Calu3 (cell line): ENCODE measurements around the gene RAD50. TPM values are rescaled to one million over a fixed set of nuclear protein-coding genes. Genes with fewer than 3 reads are reported as not detected.
A peak's percentile ranks its signal among the peaks of the same experiment; 100 is the strongest.

Source experiments
- BruUV-seq: library from RNA; stranded (reverse); fragments of 400-500 nt; replicated peaks from 2 replicates; lab custom pipeline; 2021; lab: Mats Ljungman, UMichigan
- CTCF ChIA-PET: fragments of 300-600 bp; sonication (Branson Sonifier 250); formaldehyde crosslinking; loops from one replicate; lab custom pipeline; 2022; ENCODE audit warnings: antibody characterized with exemption; lab: Charles Lee
- DNase-seq: peaks from one replicate; pipeline ENCODE4 v3.0.0; 2022
- H3K27ac Mint-ChIP-seq: one replicate; pipeline ENCODE4 v1.8.0; 2022; ENCODE audit warnings: mixed read lengths; ENCODE audit not compliant: unreplicated experiment
- H3K27me3 Mint-ChIP-seq: one replicate; pipeline ENCODE4 v1.8.0; 2022; ENCODE audit warnings: mixed read lengths; ENCODE audit not compliant: unreplicated experiment
- H3K36me3 Mint-ChIP-seq: one replicate; pipeline ENCODE4 v1.8.0; 2022; ENCODE audit warnings: mild to moderate bottlenecking, moderate library complexity, mixed read lengths; ENCODE audit not compliant: insufficient read depth, unreplicated experiment
- H3K4me1 Mint-ChIP-seq: one replicate; pipeline ENCODE4 v1.8.0; 2022; ENCODE audit warnings: mild to moderate bottlenecking, low read depth, mixed read lengths; ENCODE audit not compliant: unreplicated experiment
- H3K4me3 Mint-ChIP-seq: one replicate; pipeline ENCODE4 v1.8.0; 2022; ENCODE audit warnings: mild to moderate bottlenecking, low read depth, moderate library complexity, mixed read lengths; ENCODE audit not compliant: unreplicated experiment
- H3K9me3 Mint-ChIP-seq: one replicate; pipeline ENCODE4 v1.8.0; 2022; ENCODE audit warnings: low read depth, mixed read lengths; ENCODE audit not compliant: unreplicated experiment
- CTCF ChIP-seq: fragments of 200-600 bp; IDR thresholded peaks from one replicate; pipeline ENCODE4 v1.8.0; 2022; ENCODE audit warnings: antibody characterized with exemption; ENCODE audit not compliant: unreplicated experiment
- intact Hi-C: fragments of 100-400 bp; cut with micrococcal nuclease; formaldehyde crosslinking; loops from one replicate; pipeline ENCODE4 v1.10.0; 2022; ENCODE audit not compliant: unreplicated experiment
- total RNA-seq: library from RNA; stranded (reverse); gene quantifications from 2 replicates; pipeline ENCODE4 v1.2.3, GENCODE V29; 2022

Gene RAD50
- total RNA-seq, 1 experiment from 2014 or later = 35.9 TPM

GRCh38 chr5:132586063-132586462 is 29.3 kb downstream of the RAD50 start:
- H3K36me3 Mint-ChIP-seq = peaks cover 9% of the 10 kb centered on the region
- DNase-seq = no peak
- no peak overlapping the region for H3K27ac Mint-ChIP-seq
- H3K9me3 Mint-ChIP-seq = no peaks in the 10 kb centered on the region
- H3K4me1 Mint-ChIP-seq = no peaks in the 10 kb centered on the region
- CTCF ChIA-PET = no interaction called here
- TF ChIP-seq CTCF = no peak
- intact Hi-C loops = loop anchor here (10.0 kb wide), 1 partner anchor 239 kb away; no protein-coding TSS in a partner anchor
- no TSS peak for BruUV-seq
- no peak overlapping the region for H3K4me3 Mint-ChIP-seq
- no peaks in the 10 kb centered on the region for H3K27me3 Mint-ChIP-seq

GRCh38 chr5:132589467-132589866 is 32.7 kb downstream of the RAD50 start:
- no peak for TF ChIP-seq CTCF
- Mint-ChIP-seq H3K27ac (no peak overlapping the region), H3K9me3 (no peaks in the 10 kb centered on the region), H3K36me3 (peaks cover 9% of the 10 kb centered on the region), H3K27me3 (no peaks in the 10 kb centered on the region), H3K4me1 (peaks cover 14% of the 10 kb centered on the region), H3K4me3 (no peak overlapping the region)
- DNase-seq = no peak
- intact Hi-C loops = loop anchor here (10.0 kb wide), 1 partner anchor 235 kb away; no protein-coding TSS in a partner anchor
- CTCF ChIA-PET = no interaction called here
- BruUV-seq = no TSS peak

GRCh38 chr5:132591145-132591544 is 34.4 kb downstream of the RAD50 start:
- DNase-seq = no peak
- TF ChIP-seq CTCF = no peak
- Mint-ChIP-seq H3K9me3 (no peaks in the 10 kb centered on the region), H3K4me3 (no peak overlapping the region), H3K36me3 (peaks cover 9% of the 10 kb centered on the region), H3K27me3 (no peaks in the 10 kb centered on the region), H3K27ac (no peak overlapping the region), H3K4me1 (peaks cover 14% of the 10 kb centered on the region)
- no TSS peak for BruUV-seq
- intact Hi-C loops = loop anchor here (5.0 kb wide), 1 partner anchor 64 kb away; no protein-coding TSS in a partner anchor
- CTCF ChIA-PET = interaction anchor here (0.6 kb wide), 1 partner anchor 86 kb away, joined by 3 read pairs; no protein-coding TSS in a partner anchor

DNA sequence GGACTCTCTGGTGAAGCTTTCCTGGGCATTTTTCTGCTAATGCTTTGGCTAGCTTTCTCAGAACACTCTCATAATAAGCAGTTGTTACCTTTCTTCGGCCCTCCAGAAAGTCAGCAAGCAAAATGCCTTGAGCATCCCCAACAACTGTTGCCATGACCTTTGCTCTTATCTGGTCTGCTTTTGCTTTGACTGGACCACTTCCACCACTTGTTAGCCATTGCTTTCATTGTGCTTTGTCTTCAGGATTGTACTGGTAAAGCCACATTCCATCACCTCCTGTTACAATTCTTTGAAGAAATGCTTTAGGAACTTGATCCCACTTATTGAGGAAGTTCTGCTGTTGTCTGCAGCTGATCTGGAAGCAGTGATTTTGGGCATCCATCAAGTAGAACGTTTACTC is 35.7 kb downstream of the RAD50 start:
- no peaks in the 10 kb centered on the region for H3K9me3 Mint-ChIP-seq
- peaks cover 9% of the 10 kb centered on the region for H3K36me3 Mint-ChIP-seq

More for the DNA sequence above, 35.7 kb downstream of the RAD50 start:
- DNase-seq = peak; percentile 7
- no peak for TF ChIP-seq CTCF
- intact Hi-C loops = loop anchor here (5.0 kb wide), 1 partner anchor 65 kb away; no protein-coding TSS in a partner anchor
- CTCF ChIA-PET = no interaction called here
- BruUV-seq = no TSS peak
- Mint-ChIP-seq H3K27me3 (no peaks in the 10 kb centered on the region), H3K27ac (no peak overlapping the region), H3K4me3 (no peak overlapping the region), H3K4me1 (peaks cover 14% of the 10 kb centered on the region)
